NAMALWA (cell line): ENCODE results near the gene CARD9.
"Not testable (repeated sequence)": the region's sequence is repeated elsewhere in the genome, so short reads cannot be mapped to it uniquely, and the experiment has no call there.

Source experiments
- DNase-seq: peaks from one replicate; pipeline ENCODE4 v3.0.0-alpha.2; 2015; ENCODE audit warnings: low spot score

Gene CARD9, protein sequence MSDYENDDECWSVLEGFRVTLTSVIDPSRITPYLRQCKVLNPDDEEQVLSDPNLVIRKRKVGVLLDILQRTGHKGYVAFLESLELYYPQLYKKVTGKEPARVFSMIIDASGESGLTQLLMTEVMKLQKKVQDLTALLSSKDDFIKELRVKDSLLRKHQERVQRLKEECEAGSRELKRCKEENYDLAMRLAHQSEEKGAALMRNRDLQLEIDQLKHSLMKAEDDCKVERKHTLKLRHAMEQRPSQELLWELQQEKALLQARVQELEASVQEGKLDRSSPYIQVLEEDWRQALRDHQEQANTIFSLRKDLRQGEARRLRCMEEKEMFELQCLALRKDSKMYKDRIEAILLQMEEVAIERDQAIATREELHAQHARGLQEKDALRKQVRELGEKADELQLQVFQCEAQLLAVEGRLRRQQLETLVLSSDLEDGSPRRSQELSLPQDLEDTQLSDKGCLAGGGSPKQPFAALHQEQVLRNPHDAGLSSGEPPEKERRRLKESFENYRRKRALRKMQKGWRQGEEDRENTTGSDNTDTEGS

GRCh38 chr9:136373300-136374182, at the start of gene CARD9:
Gene CARD9 (minus strand): TSS chr9:136373669. CDS start chr9:136372078, 1,591 bp downstream.
- no peak for DNase-seq

GRCh38 chr9:136422876-136423275, 49.4 kb upstream of the CARD9 start:
- DNase-seq: no peak

GRCh38 chr9:136421791-136422190, 48.3 kb upstream of the CARD9 start:
- DNase-seq: no peak

DNA sequence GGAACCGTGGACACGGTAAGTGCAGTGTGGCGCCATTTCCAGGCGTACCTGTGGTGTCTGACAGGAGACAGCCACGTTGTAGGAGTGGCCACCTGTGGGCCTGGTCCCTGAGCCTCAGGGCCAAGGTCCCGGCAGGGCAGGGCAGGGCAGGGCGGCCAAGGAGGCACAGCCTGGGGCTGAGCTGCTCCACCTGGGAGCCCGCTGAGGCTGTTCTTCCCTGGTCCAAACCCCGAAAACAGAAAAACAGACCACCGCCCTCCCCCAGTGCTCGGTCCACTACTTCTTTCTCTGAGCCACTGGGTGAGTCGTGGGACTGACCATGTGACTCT, 45.6 kb upstream of the CARD9 start:
- no peak for DNase-seq

GRCh38 chr9:136418182-136419091, 45.0 kb upstream of the CARD9 start:
- DNase-seq: no peak

GRCh38 chr9:136416914-136417313, 43.4 kb upstream of the CARD9 start:
- DNase-seq: no peak

DNA sequence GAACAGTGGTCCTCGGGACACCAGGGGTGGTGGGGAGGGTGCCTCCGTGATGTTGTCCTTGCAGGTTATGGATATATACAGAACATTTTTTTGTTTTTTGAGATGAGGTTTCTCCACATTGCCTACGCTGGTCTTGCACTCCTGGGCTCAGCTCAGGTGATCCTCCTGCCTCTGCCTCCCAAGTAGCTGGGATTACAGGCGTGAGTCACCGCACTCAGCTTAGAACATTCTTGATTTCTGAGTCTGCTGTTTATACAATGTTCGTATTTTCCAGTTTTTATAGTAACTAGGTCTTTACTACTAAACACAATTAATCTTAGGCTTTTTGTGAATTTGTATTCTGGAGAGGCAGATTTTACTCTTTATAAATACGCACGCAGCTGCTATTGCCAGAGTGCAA, 43.0 kb upstream of the CARD9 start:
- no peak for DNase-seq

- no peak for DNase-seq
These were observed 39.5 kb upstream of the CARD9 start for GRCh38 chr9:136412962-136413361.

DNA sequence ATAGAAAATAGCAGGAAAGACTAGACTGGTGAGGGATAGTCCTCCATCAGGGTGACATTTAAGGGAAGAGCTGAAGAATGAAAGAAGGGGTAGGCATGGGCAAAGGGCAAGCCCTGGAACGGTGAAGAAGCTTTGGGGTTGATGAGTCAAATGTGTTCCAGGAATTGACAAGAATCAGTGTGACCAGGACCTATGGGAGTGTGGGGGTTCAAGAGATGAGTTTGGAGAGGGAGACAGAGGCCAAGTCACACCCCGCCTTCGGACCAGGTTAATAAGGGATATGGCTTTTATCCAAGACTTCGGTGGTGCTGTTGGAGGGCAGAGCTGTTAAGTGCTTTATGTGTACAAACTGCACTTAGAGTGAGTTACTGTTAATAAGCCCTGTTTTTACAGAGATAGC, 37.9 kb upstream of the CARD9 start:
- DNase-seq: no peak

- DNase-seq: peak; percentile 93
These were observed 37.2 kb upstream of the CARD9 start, which contains the start of the genes ENTR1 and PMPCA for GRCh38 chr9:136410500-136411287. Gene ENTR1 (minus strand): TSS chr9:136410614. CDS start chr9:136410397, 217 bp downstream. Gene PMPCA (plus strand): TSS chr9:136410658. CDS start chr9:136410669, 11 bp downstream.

- peak; percentile 67 for DNase-seq
These were observed 36.3 kb upstream of the CARD9 start for GRCh38 chr9:136409557-136410455.

DNA sequence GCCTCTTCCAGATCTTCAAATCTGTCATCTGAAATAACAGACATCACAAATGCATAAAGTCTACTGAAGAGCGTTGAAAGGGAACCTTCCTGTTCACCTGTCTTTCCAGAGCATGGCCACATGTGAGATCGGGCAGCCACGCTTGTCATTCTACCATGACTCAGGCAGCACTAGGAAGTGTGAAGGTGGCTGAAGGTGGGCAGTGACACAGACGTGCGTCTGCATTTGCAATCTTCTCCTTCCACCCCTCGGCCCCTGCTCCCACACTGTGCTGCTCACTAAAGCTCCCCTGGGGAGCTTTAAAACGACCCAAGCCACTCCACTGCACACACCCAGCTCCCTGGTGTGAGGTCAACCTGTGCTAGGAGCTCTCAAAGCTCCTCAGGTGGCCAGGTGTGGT, 34.4 kb upstream of the CARD9 start:
- DNase-seq: no peak

GRCh38 chr9:136407061-136407460, 33.6 kb upstream of the CARD9 start:
- not testable (repeated sequence) for DNase-seq

DNA sequence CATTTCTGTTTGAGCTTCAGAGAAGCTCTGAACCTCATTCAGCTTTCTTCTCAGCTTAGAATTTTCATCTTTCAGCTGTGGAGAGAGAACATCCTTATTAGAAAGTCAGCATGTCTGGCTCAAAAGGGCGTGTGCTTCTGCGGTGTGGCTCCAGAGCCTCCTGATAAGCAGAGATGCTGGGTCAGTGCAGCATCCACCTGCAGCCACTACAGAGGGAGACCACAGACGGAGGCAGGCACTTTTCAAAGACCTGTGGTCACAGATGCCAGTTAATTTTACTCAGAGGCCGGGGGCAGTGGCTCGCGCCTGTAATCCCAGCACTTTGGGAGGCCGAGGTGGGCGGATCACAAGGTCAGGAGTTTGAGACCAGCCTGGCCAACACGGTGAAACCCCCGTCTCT, 32.4 kb upstream of the CARD9 start:
- not testable (repeated sequence) for DNase-seq

DNA sequence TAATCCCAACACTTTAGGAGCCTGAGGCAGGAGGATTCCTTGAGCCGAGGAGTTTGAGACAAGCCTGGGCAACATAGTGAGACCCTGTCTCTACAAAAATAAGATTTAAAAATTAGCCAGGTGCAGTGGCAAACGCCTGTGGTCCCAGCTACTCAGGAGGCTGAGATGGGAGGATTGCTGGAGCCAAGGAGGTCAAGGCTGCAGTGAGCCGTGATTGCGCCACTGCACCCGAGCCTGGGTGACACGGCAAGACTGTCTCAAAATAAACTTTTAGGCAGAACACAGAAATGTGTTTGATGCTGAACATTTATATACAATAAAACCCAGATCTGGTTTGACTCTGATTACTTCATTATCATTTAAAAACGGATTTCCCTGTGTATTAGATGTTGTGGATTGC, 32.0 kb upstream of the CARD9 start:
- DNase-seq: no peak

GRCh38 chr9:136404801-136405136, 31.3 kb upstream of the CARD9 start:
- no peak for DNase-seq

DNA sequence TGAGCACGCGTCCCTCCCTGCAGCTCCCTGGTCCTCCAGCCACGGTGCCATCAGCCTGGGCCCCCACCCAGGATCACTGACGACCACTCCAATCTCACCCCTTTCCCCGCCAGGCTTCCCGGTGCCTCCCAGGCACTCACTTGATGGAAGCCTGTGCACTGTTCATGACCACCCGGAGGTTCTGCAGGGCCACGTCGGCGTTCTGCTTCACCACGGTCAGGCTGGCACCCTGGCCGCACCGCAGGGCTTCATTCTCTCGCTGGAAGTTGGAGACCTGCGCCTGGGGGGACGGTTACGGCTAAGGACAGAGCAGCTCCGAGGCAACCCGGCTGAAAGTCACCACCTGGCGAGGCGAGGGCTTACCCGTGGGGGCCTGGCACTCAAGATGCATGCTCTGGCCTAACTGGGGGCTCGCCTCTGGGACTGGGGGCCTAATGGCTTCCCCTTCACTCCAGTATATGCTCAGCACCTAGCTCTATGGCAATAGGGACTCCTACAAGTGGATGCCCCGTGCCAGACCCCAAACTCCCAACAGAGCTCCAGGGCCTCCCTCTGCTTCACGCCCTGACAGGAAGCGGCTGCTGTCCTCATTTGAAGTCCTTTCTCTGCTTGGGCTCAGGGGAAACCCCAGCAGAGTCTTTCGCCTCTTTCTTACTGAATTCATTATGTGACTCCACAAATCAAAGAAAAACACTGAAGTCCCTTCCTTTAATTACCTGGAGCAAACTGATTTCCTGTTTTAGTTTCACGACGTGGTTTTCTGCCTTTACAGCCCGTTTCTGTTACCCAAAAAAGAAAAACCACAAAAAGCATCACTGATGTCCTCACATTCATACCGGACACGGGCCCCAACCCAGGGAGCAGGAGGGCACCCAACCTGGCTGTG, 30.7 kb upstream of the CARD9 start:
- no peak for DNase-seq

GRCh38 chr9:136403538-136403914, 30.1 kb upstream of the CARD9 start:
- DNase-seq: peak; percentile 24

- DNase-seq: no peak
These were observed 28.6 kb upstream of the CARD9 start for GRCh38 chr9:136402067-136402466.
